Neural crest cell (in vitro differentiated cells): ENCODE results near the gene DPH6. TPM values are rescaled to one million over a fixed set of nuclear protein-coding genes. Genes with fewer than 3 reads are reported as not detected.
"Not testable (repeated sequence)": the region's sequence is repeated elsewhere in the genome, so short reads cannot be mapped to it uniquely, and the experiment has no call there.

ENCODE experiments used
- DNase-seq: peaks from one replicate; pipeline ENCODE4 v3.0.0; 2021; ENCODE audit warnings: low read depth, mixed read lengths, low spot score
- H3K27ac Mint-ChIP-seq: one replicate; pipeline ENCODE4 v1.8.0; 2021; ENCODE audit warnings: mild to moderate bottlenecking, mixed read lengths; ENCODE audit not compliant: unreplicated experiment
- H3K27me3 Mint-ChIP-seq: 2 replicates; pipeline ENCODE4 v1.8.0; 2021; ENCODE audit warnings: low read depth, mild to moderate bottlenecking, mixed read lengths
- H3K36me3 Mint-ChIP-seq: 2 replicates; pipeline ENCODE4 v1.8.0; 2021; ENCODE audit warnings: low read depth, mild to moderate bottlenecking, mixed read lengths
- H3K4me1 Mint-ChIP-seq: 2 replicates; pipeline ENCODE4 v1.8.0; 2021; ENCODE audit warnings: mixed read lengths
- H3K4me3 Mint-ChIP-seq: one replicate; pipeline ENCODE4 v1.8.0; 2021; ENCODE audit warnings: mild to moderate bottlenecking, mixed read lengths
- H3K9me3 Mint-ChIP-seq: 2 replicates; pipeline ENCODE4 v1.8.0; 2021; ENCODE audit warnings: mixed read lengths
- CTCF ChIP-seq: fragments of 200-600 bp; sonication (generic); conservative IDR thresholded peaks from 2 replicates; pipeline ENCODE4 v1.5.0; 2021; ENCODE audit warnings: antibody characterized with exemption, mild to moderate bottlenecking
- total RNA-seq: library from RNA; stranded (reverse); gene quantifications from 2 replicates; pipeline ENCODE4 v1.2.1, GENCODE V29; 2021

The DPH6 gene
- total RNA-seq, 1 donor from 2014 or later: 20.1 TPM

GRCh38 chr15:35393398-35393797, 152.6 kb downstream of the DPH6 start:
- peaks cover 21% of the 10 kb centered on the region for H3K4me1 Mint-ChIP-seq
- no peak for DNase-seq
- TF ChIP-seq CTCF: no peak
- H3K9me3 Mint-ChIP-seq: peaks cover 3% of the 10 kb centered on the region
- H3K36me3 Mint-ChIP-seq: peaks cover 26% of the 10 kb centered on the region
- no peak overlapping the region for H3K4me3 Mint-ChIP-seq
- H3K27me3 Mint-ChIP-seq: no peaks in the 10 kb centered on the region
- H3K27ac Mint-ChIP-seq: no peak overlapping the region

GRCh38 chr15:35391408-35391984, 154.5 kb downstream of the DPH6 start:
- not testable (repeated sequence) for H3K4me3 Mint-ChIP-seq, DNase-seq, H3K27me3 Mint-ChIP-seq, H3K9me3 Mint-ChIP-seq, H3K27ac Mint-ChIP-seq, H3K4me1 Mint-ChIP-seq
- peaks cover 26% of the 10 kb centered on the region for H3K36me3 Mint-ChIP-seq

- Mint-ChIP-seq H3K4me1 (no peaks in the 10 kb centered on the region), H3K27ac (no peak overlapping the region)
- DNase-seq: no peak
Measured at GRCh38 chr15:35383506-35383905, 162.5 kb downstream of the DPH6 start.

GRCh38 chr15:35381328-35381727, 164.6 kb downstream of the DPH6 start:
- H3K27ac Mint-ChIP-seq: no peak overlapping the region
- H3K4me3 Mint-ChIP-seq: no peak overlapping the region
- no peak for TF ChIP-seq CTCF
- no peaks in the 10 kb centered on the region for H3K4me1 Mint-ChIP-seq
- peaks cover 14% of the 10 kb centered on the region for H3K36me3 Mint-ChIP-seq
- no peaks in the 10 kb centered on the region for H3K27me3 Mint-ChIP-seq
- H3K9me3 Mint-ChIP-seq: peaks cover 2% of the 10 kb centered on the region
- no peak for DNase-seq

More at GRCh38 chr15:35383506-35383905, 162.5 kb downstream of the DPH6 start:
- Mint-ChIP-seq H3K36me3 (peaks cover 8% of the 10 kb centered on the region), H3K4me3 (no peak overlapping the region), H3K9me3 (no peaks in the 10 kb centered on the region), H3K27me3 (no peaks in the 10 kb centered on the region)
- no peak for TF ChIP-seq CTCF

- Mint-ChIP-seq H3K27ac (no peak overlapping the region), H3K4me1 (no peaks in the 10 kb centered on the region), H3K4me3 (no peak overlapping the region), H3K36me3 (peaks cover 14% of the 10 kb centered on the region), H3K9me3 (peaks cover 2% of the 10 kb centered on the region), H3K27me3 (no peaks in the 10 kb centered on the region)
- TF ChIP-seq CTCF: no peak
- no peak for DNase-seq
Measured at GRCh38 chr15:35379972-35380371, 166.0 kb downstream of the DPH6 start.

- not testable (repeated sequence) for H3K27me3 Mint-ChIP-seq, H3K27ac Mint-ChIP-seq, H3K9me3 Mint-ChIP-seq, H3K4me3 Mint-ChIP-seq, DNase-seq, H3K4me1 Mint-ChIP-seq
- peaks cover 12% of the 10 kb centered on the region for H3K36me3 Mint-ChIP-seq
Measured at GRCh38 chr15:35378454-35378853, 167.5 kb downstream of the DPH6 start.

GRCh38 chr15:35376707-35377106, 169.3 kb downstream of the DPH6 start:
- no peaks in the 10 kb centered on the region for H3K27me3 Mint-ChIP-seq
- H3K9me3 Mint-ChIP-seq: peaks cover 2% of the 10 kb centered on the region
- no peak for DNase-seq
- no peaks in the 10 kb centered on the region for H3K4me1 Mint-ChIP-seq
- no peak overlapping the region for H3K4me3 Mint-ChIP-seq
- peaks cover 17% of the 10 kb centered on the region for H3K36me3 Mint-ChIP-seq
- TF ChIP-seq CTCF: no peak
- H3K27ac Mint-ChIP-seq: no peak overlapping the region
